Mammary epithelial cell (primary cell): ENCODE measurements around the gene UVRAG.

Experiments used
- EZH2 ChIP-seq: IDR thresholded peaks from 2 replicates; pipeline ENCODE4 v1.6.1; 2012; ENCODE audit warnings: low read length, inconsistent platforms, borderline replicate concordance
- TF ChIP-seq, protein P1 (sequence below), 2 donors: IDR thresholded peaks in 1 of 2; conservative IDR thresholded peaks in 1 of 2; 2 replicates each; pipeline ENCODE4 v1.5.1; 2011 to 2012; ENCODE audit warnings: inconsistent platforms in 2 of 2, low read length in 2 of 2, mild to moderate bottlenecking in 2 of 2, control low read depth in 1 of 2, low read depth in 1 of 2; ENCODE audit not compliant: insufficient read depth in 1 of 2; ENCODE audit errors: extremely low read depth in 1 of 2

DNA sequence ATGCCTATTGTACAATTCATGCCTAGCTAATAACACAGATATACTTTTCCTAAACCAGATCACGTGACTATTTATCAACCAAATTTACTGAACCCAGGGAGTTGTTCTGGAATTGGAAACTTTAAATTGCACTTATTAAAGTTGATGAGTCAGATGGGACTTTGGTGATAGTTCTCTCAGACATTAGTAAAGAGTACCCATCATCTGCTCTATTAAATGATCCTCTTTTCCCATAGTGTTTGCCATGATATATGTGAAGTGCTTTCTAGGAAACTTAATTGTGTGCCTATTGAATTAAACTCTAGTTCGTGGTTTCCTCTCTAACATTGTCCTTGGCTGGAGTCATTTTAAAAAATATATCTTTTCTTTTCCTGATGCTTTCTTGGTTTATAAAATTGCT lies 99.0 kb downstream of the UVRAG start:
- TF ChIP-seq, protein P1, sequence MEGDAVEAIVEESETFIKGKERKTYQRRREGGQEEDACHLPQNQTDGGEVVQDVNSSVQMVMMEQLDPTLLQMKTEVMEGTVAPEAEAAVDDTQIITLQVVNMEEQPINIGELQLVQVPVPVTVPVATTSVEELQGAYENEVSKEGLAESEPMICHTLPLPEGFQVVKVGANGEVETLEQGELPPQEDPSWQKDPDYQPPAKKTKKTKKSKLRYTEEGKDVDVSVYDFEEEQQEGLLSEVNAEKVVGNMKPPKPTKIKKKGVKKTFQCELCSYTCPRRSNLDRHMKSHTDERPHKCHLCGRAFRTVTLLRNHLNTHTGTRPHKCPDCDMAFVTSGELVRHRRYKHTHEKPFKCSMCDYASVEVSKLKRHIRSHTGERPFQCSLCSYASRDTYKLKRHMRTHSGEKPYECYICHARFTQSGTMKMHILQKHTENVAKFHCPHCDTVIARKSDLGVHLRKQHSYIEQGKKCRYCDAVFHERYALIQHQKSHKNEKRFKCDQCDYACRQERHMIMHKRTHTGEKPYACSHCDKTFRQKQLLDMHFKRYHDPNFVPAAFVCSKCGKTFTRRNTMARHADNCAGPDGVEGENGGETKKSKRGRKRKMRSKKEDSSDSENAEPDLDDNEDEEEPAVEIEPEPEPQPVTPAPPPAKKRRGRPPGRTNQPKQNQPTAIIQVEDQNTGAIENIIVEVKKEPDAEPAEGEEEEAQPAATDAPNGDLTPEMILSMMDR (conservative IDR thresholded peaks at IDR 0.05 in 1 of 2, IDR thresholded peaks at IDR 0.05 in 1 of 2; ENCODE audit: extremely low read depth in 1 of 2, insufficient read depth in 1 of 2, low read depth in 1 of 2, low read length in 2 of 2), result no peak
- TF ChIP-seq EZH2, result no peak
